T47D (cell line): ENCODE results near the gene CD247.

Source experiments
- DNase-seq, 2 experiments: peaks; one replicate each; pipeline versions ENCODE4 v3.0.0 to v3.0.0-alpha.2; 2011 to 2012; ENCODE audit warnings: low read depth in 1 of 2, low spot score in 1 of 2
- JUND ChIP-seq: IDR thresholded peaks from 2 replicates; pipeline ENCODE4 v1.6.1; 2012; ENCODE audit warnings: low read depth
- in situ Hi-C: cut with HindIII; loops from 2 replicates; pipeline ENCODE4 v1.10.0; 2016; ENCODE audit warnings: low sequenced_read_pairs, low pct_unique_long_range_greater_than_20kb

Gene CD247

GRCh38 chr1:167428395-167428794, 89.9 kb downstream of the CD247 start:
- in situ Hi-C loops = no loop called here
- peak in 1 of 2 experiments; percentile 33 for DNase-seq
- TF ChIP-seq JUND = no peak

GRCh38 chr1:167427848-167428247, 90.5 kb downstream of the CD247 start:
- TF ChIP-seq JUND = no peak
- peak in 1 of 2 experiments; percentile 44 for DNase-seq
- in situ Hi-C loops = no loop called here

- in situ Hi-C loops = no loop called here
- no peak for DNase-seq
- no peak for TF ChIP-seq JUND
Observed at GRCh38 chr1:167426716-167427115, 91.6 kb downstream of the CD247 start.

GRCh38 chr1:167425482-167425881, 92.8 kb downstream of the CD247 start:
- TF ChIP-seq JUND = no peak
- DNase-seq = no peak
- in situ Hi-C loops = no loop called here

- in situ Hi-C loops = no loop called here
- no peak for DNase-seq
- TF ChIP-seq JUND = no peak
Observed at GRCh38 chr1:167423684-167424619, 94.4 kb downstream of the CD247 start.

GRCh38 chr1:167420510-167420909, 97.8 kb downstream of the CD247 start:
- in situ Hi-C loops = no loop called here
- no peak for TF ChIP-seq JUND
- DNase-seq = no peak

GRCh38 chr1:167419245-167419644, 99.1 kb downstream of the CD247 start:
- in situ Hi-C loops = no loop called here
- TF ChIP-seq JUND = no peak
- DNase-seq = no peak

- no peak for TF ChIP-seq JUND
- in situ Hi-C loops = no loop called here
- no peak for DNase-seq
Observed at GRCh38 chr1:167418391-167418790, 99.9 kb downstream of the CD247 start.

- in situ Hi-C loops = no loop called here
- no peak for DNase-seq
- no peak for TF ChIP-seq JUND
Observed at GRCh38 chr1:167416506-167416905, 101.8 kb downstream of the CD247 start.

GRCh38 chr1:167413328-167413727, 105.0 kb downstream of the CD247 start:
- in situ Hi-C loops = no loop called here
- TF ChIP-seq JUND = no peak
- peak in 1 of 2 experiments; percentile 14 for DNase-seq

- TF ChIP-seq JUND = no peak
- in situ Hi-C loops = no loop called here
- no peak for DNase-seq
Observed at GRCh38 chr1:167412920-167413319, 105.4 kb downstream of the CD247 start.

GRCh38 chr1:167412072-167412471, 106.3 kb downstream of the CD247 start:
- no peak for DNase-seq
- TF ChIP-seq JUND = no peak
- in situ Hi-C loops = no loop called here

- TF ChIP-seq JUND = no peak
- DNase-seq = peak in 1 of 2 experiments; percentile 70
- in situ Hi-C loops = no loop called here
Observed at GRCh38 chr1:167409183-167409582, 109.1 kb downstream of the CD247 start.
